Bronchial epithelial cell (primary cell): ENCODE measurements around the gene RPL13. TPM values are rescaled to one million over a fixed set of nuclear protein-coding genes. Genes with fewer than 3 reads are reported as not detected.
A peak's percentile ranks its signal among the peaks of the same experiment; 100 is the strongest.

Experiments used
- DNase-seq: peaks from one replicate; pipeline ENCODE4 v3.0.0-alpha.2; 2010; ENCODE audit warnings: low read depth
- FAIRE-seq: peaks from 2 replicates; lab custom pipeline; 2011; peaks lifted over from hg19 to GRCh38; lab: Jason Lieb, UNC
- H3K27me3 ChIP-seq: 2 replicates; pipeline ENCODE4 v1.5.1; 2011; ENCODE audit warnings: low read length; ENCODE audit not compliant: control insufficient read depth, insufficient read depth
- H3K36me3 ChIP-seq: 2 replicates; pipeline ENCODE4 v1.5.1; 2011; ENCODE audit warnings: low read length; ENCODE audit not compliant: control insufficient read depth, insufficient read depth
- H3K4me3 ChIP-seq: 2 replicates; pipeline ENCODE4 v1.5.1; 2011; ENCODE audit warnings: mild to moderate bottlenecking, low read depth, low read length, control low read depth
- total RNA-seq: library from RNA; depleted of rRNA; stranded (reverse); fragments of >200 nt; gene quantifications from 2 replicates; pipeline ENCODE4 v1.2.1, GENCODE V29; 2014
- TF ChIP-seq, protein P1 (sequence below): IDR thresholded peaks from 2 replicates; pipeline ENCODE4 v1.5.1; 2011; ENCODE audit warnings: mild to moderate bottlenecking, moderate library complexity, low read length, control low read depth, inconsistent platforms; ENCODE audit not compliant: insufficient read depth, severe bottlenecking

Gene RPL13
- total RNA-seq, 1 donor from 2014 or later: 4,913 TPM

- Histone ChIP-seq H3K4me3 (peak within 1 kb of the TSS; percentile 23), H3K36me3 (no peaks in the 10 kb centered on the region), H3K27me3 (peaks cover 9% of the 10 kb centered on the region)
- no peak for DNase-seq
- FAIRE-seq: no peak
- TF ChIP-seq, protein P1, sequence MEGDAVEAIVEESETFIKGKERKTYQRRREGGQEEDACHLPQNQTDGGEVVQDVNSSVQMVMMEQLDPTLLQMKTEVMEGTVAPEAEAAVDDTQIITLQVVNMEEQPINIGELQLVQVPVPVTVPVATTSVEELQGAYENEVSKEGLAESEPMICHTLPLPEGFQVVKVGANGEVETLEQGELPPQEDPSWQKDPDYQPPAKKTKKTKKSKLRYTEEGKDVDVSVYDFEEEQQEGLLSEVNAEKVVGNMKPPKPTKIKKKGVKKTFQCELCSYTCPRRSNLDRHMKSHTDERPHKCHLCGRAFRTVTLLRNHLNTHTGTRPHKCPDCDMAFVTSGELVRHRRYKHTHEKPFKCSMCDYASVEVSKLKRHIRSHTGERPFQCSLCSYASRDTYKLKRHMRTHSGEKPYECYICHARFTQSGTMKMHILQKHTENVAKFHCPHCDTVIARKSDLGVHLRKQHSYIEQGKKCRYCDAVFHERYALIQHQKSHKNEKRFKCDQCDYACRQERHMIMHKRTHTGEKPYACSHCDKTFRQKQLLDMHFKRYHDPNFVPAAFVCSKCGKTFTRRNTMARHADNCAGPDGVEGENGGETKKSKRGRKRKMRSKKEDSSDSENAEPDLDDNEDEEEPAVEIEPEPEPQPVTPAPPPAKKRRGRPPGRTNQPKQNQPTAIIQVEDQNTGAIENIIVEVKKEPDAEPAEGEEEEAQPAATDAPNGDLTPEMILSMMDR: no peak
Observed at GRCh38 chr16:89575247-89576152, 15.0 kb downstream of the RPL13 start, which contains the start of gene CPNE7. Gene CPNE7 (plus strand): TSS chr16:89575758. CDS start chr16:89575898, 140 bp downstream.

DNA sequence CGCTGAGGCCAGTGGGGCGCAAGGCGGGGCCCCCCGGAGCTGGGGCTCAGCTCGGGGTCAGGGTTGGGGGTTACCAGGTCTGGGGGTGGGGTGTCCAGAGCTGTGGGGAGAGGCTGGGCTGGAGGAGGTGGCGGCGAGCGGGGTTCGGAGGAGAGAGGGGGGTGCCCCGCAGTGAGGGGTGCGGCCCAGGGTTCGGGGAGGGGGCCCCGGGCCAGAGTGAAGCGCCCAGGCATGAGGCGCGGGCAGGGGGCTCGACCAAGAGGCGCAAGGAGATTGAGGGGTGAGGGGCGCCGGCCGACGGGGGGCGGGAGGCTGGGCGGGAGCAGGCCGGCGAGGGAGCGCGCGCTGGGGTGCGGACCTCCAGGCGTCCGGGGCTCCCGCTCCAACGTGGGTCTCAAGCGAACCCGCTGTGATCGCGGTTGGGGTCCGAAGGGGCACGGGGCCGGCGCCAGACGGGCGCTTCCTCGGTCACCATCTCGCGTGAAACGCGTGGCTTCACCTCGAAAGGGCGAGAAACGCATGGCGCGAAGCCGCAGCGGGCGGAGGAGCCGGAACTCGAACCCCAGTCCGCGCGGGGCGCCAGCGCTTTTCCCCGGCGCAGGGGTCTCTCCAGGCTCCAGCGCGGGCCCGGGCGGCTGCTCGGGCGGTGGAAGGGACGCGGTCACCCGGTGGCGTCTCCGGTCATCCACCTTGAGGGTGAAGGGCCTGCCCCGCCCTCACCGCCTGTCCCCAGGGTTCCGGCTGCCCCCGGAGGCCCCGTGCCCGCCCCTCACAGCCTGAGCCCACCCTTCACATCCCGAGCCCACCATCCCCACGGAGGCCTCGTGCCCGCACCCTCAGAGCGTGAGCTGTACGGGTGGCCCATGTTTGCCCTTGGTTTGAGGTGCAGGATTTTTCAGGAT is 15.9 kb downstream of the RPL13 start:
- peak overlapping the region; percentile 23 for H3K4me3 ChIP-seq
- TF ChIP-seq, protein P1: no peak
- no peak for DNase-seq
- FAIRE-seq: no peak
- H3K36me3 ChIP-seq: no peaks in the 10 kb centered on the region
- H3K27me3 ChIP-seq: peaks cover 9% of the 10 kb centered on the region

GRCh38 chr16:89577055-89577759 is 16.7 kb downstream of the RPL13 start:
- H3K4me3 ChIP-seq: no peak overlapping the region
- H3K36me3 ChIP-seq: no peaks in the 10 kb centered on the region
- FAIRE-seq (no peak), DNase-seq (no peak)
- TF ChIP-seq, protein P1: no peak
- peaks cover 9% of the 10 kb centered on the region for H3K27me3 ChIP-seq

DNA sequence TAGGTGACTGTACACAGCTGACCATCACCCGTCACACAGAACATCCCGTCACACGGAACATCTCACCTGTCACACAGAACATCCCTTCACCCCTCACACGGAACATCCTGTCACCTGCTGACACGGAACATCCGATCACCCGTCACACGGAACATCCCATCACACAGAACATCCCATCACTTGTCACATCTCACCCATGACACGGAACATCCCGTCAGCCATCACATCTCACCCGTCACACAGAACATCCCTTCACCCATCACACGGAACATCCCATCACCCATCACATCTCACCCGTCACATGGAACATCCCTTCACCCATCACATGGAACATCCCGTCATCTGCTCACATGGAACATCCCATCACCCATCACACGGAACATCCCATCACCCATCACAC is 18.9 kb downstream of the RPL13 start:
- peaks cover 9% of the 10 kb centered on the region for H3K27me3 ChIP-seq
- H3K4me3 ChIP-seq: no peak overlapping the region
- H3K36me3 ChIP-seq: no peaks in the 10 kb centered on the region
- TF ChIP-seq, protein P1: no peak
- DNase-seq (no peak), FAIRE-seq (peak; percentile 28)

- FAIRE-seq (peak; percentile 96), DNase-seq (peak; percentile 71)
- Histone ChIP-seq H3K36me3 (no peaks in the 10 kb centered on the region), H3K4me3 (no peak overlapping the region), H3K27me3 (peaks cover 2% of the 10 kb centered on the region)
- TF ChIP-seq, protein P1: no peak
Observed at GRCh38 chr16:89581045-89581695, 20.7 kb downstream of the RPL13 start.
